ENCODE measurements around the gene STAT3. TPM values are rescaled to one million over a fixed set of nuclear protein-coding genes. Genes with fewer than 3 reads are reported as not detected.
A peak's percentile ranks its signal among the peaks of the same experiment; 100 is the strongest.

Gene STAT3
- total and polyA plus RNA-seq, 2 of the 13 experiments (the other 11 are each of a cell fraction or from before 2014, with no cell fraction given): 61.8 to 62.4 TPM

- TF ChIP-seq CCAR2 (optimal IDR thresholded peaks at IDR 0.05; ENCODE audit: low read depth, low read length): no peak
- TF ChIP-seq CEBPG (CRISPR knock-in tag; IDR thresholded peaks at IDR 0.05): peak; percentile 90
- no peak for TF ChIP-seq IKZF1 (IDR thresholded peaks at IDR 0.05)
- no peak for TF ChIP-seq ZNF460 (CRISPR knock-in tag; IDR thresholded peaks at IDR 0.05; ENCODE audit: borderline replicate concordance)
- no peak for TF ChIP-seq PPARG (CRISPR knock-in tag; conservative IDR thresholded peaks at IDR 0.05)
- no peak for TF ChIP-seq EZH2 (conservative IDR thresholded peaks at IDR 0.05; ENCODE audit: low read depth, low read length)
- TF ChIP-seq U2AF1 (optimal IDR thresholded peaks at IDR 0.05; ENCODE audit: low read depth, low read length): no peak
- no peak for TF ChIP-seq GATA4 (IDR thresholded peaks at IDR 0.05; ENCODE audit: borderline replicate concordance, low read depth)
- no peak for TF ChIP-seq ZNF883 (CRISPR knock-in tag; IDR thresholded peaks at IDR 0.05; ENCODE audit: not compliant biosample characterization)
- TF ChIP-seq MYC (CRISPR knock-in tag; IDR thresholded peaks at IDR 0.05; ENCODE audit: borderline replicate concordance): no peak
- no peak; the same call in 1 of the 2 replicates for TF ChIP-seq ZNF629 (CRISPR knock-in tag; conservative IDR thresholded peaks at IDR 0.05)
- no peak for TF ChIP-seq POLR2AphosphoS2 (IDR thresholded peaks at IDR 0.05; ENCODE audit: low read depth, low read length)
- TF ChIP-seq MAX (IDR thresholded peaks at IDR 0.05): peak; percentile 60
- no peak for TF ChIP-seq ZNF253 (CRISPR knock-in tag; IDR thresholded peaks at IDR 0.05; ENCODE audit: borderline replicate concordance)
- no peak for TF ChIP-seq ZNF234 (CRISPR knock-in tag; conservative IDR thresholded peaks at IDR 0.05)
- TF ChIP-seq ZNF839 (CRISPR knock-in tag; IDR thresholded peaks at IDR 0.05; ENCODE audit: borderline replicate concordance): no peak
- TF ChIP-seq DDIT3 (CRISPR knock-in tag; IDR thresholded peaks at IDR 0.05): no peak
- TF ChIP-seq FOXJ3 (CRISPR knock-in tag; IDR thresholded peaks at IDR 0.05; ENCODE audit: borderline replicate concordance): no peak
- no peak for TF ChIP-seq ZNF75D (CRISPR knock-in tag; IDR thresholded peaks at IDR 0.05; ENCODE audit: borderline replicate concordance)
- TF ChIP-seq ZNF501 (CRISPR knock-in tag; IDR thresholded peaks at IDR 0.05): no peak
- TF ChIP-seq KMT2B (CRISPR knock-in tag; IDR thresholded peaks at IDR 0.05): no peak
- TF ChIP-seq ZNF230 (CRISPR knock-in tag; IDR thresholded peaks at IDR 0.05): no peak
- TF ChIP-seq REL (CRISPR knock-in tag; conservative IDR thresholded peaks at IDR 0.05): no peak
- no peak for TF ChIP-seq RFX5 (IDR thresholded peaks at IDR 0.05; ENCODE audit: low read depth, low read length)
- no peak for TF ChIP-seq ZBTB20 (CRISPR knock-in tag; IDR thresholded peaks at IDR 0.05; ENCODE audit: borderline replicate concordance, low read depth)
- TF ChIP-seq TP53 (CRISPR knock-in tag; conservative IDR thresholded peaks at IDR 0.05): no peak
Observed at GRCh38 chr17:42386777-42387657, 1.2 kb downstream of the STAT3 start (continued).
